HUES48 (cell line): Measurements from ENCODE around the gene MAGI2.
"Not testable (repeated sequence)": the region's sequence is repeated elsewhere in the genome, so short reads cannot be mapped to it uniquely, and the experiment has no call there.

Source experiments
- H3K27ac ChIP-seq: one replicate; pipeline ENCODE4 v1.7.0; 2013; ENCODE audit warnings: low read depth, low read length, inconsistent platforms
- H3K27me3 ChIP-seq: 2 replicates; pipeline ENCODE4 v1.6.1; 2013; ENCODE audit warnings: mild to moderate bottlenecking, low read length; ENCODE audit not compliant: control insufficient read depth, insufficient read depth
- H3K36me3 ChIP-seq: 2 replicates; pipeline ENCODE4 v1.6.1; 2013; ENCODE audit warnings: low read length; ENCODE audit not compliant: control insufficient read depth, insufficient read depth
- H3K4me1 ChIP-seq: 2 replicates; pipeline ENCODE4 v1.6.1; 2013; ENCODE audit warnings: mild to moderate bottlenecking, low read length; ENCODE audit not compliant: control insufficient read depth, insufficient read depth
- H3K4me3 ChIP-seq: 2 replicates; pipeline ENCODE4 v1.5.1; 2013; ENCODE audit warnings: mild to moderate bottlenecking, low read depth, low read length
- H3K9ac ChIP-seq: 2 replicates; pipeline ENCODE4 v1.6.1; 2013; ENCODE audit warnings: mild to moderate bottlenecking, low read depth, low read length, moderate library complexity
- H3K9me3 ChIP-seq: 2 replicates; pipeline ENCODE4 v1.6.1; 2013; ENCODE audit warnings: low read length; ENCODE audit not compliant: control insufficient read depth, insufficient read depth

Gene MAGI2

GRCh38 chr7:78289471-78289870, 1164.0 kb downstream of the MAGI2 start:
- not testable (repeated sequence) for H3K27ac ChIP-seq, H3K4me3 ChIP-seq, H3K27me3 ChIP-seq, H3K4me1 ChIP-seq, H3K9me3 ChIP-seq, H3K36me3 ChIP-seq, H3K9ac ChIP-seq

GRCh38 chr7:78284945-78285344, 1168.5 kb downstream of the MAGI2 start:
- no peak overlapping the region for H3K9ac ChIP-seq
- H3K27ac ChIP-seq = no peak overlapping the region
- no peaks in the 10 kb centered on the region for H3K27me3 ChIP-seq
- no peaks in the 10 kb centered on the region for H3K36me3 ChIP-seq
- H3K9me3 ChIP-seq = no peaks in the 10 kb centered on the region
- no peak overlapping the region for H3K4me3 ChIP-seq
- no peaks in the 10 kb centered on the region for H3K4me1 ChIP-seq

- Histone ChIP-seq H3K27ac (no peak overlapping the region), H3K4me3 (no peak overlapping the region), H3K27me3 (no peaks in the 10 kb centered on the region), H3K9ac (no peak overlapping the region), H3K36me3 (no peaks in the 10 kb centered on the region), H3K4me1 (no peaks in the 10 kb centered on the region), H3K9me3 (no peaks in the 10 kb centered on the region)
These were observed 1173.2 kb downstream of the MAGI2 start for GRCh38 chr7:78280276-78280675.

- Histone ChIP-seq H3K9ac (no peak overlapping the region), H3K36me3 (no peaks in the 10 kb centered on the region), H3K4me1 (no peaks in the 10 kb centered on the region), H3K9me3 (no peaks in the 10 kb centered on the region), H3K27me3 (no peaks in the 10 kb centered on the region), H3K27ac (no peak overlapping the region), H3K4me3 (no peak overlapping the region)
These were observed 1174.0 kb downstream of the MAGI2 start for GRCh38 chr7:78279457-78279856.

GRCh38 chr7:78279032-78279431, 1174.4 kb downstream of the MAGI2 start:
- Histone ChIP-seq H3K4me3 (no peak overlapping the region), H3K9ac (no peak overlapping the region), H3K36me3 (no peaks in the 10 kb centered on the region), H3K4me1 (no peaks in the 10 kb centered on the region), H3K27me3 (no peaks in the 10 kb centered on the region), H3K9me3 (no peaks in the 10 kb centered on the region), H3K27ac (no peak overlapping the region)

GRCh38 chr7:78267141-78267540, 1186.3 kb downstream of the MAGI2 start:
- Histone ChIP-seq H3K27me3 (no peaks in the 10 kb centered on the region), H3K4me1 (no peaks in the 10 kb centered on the region; the same call in 1 of the 2 replicates), H3K4me3 (no peak overlapping the region), H3K27ac (no peak overlapping the region), H3K9ac (no peak overlapping the region), H3K36me3 (no peaks in the 10 kb centered on the region), H3K9me3 (no peaks in the 10 kb centered on the region)

- Histone ChIP-seq H3K9ac (no peak overlapping the region), H3K27ac (no peak overlapping the region), H3K4me3 (no peak overlapping the region), H3K4me1 (no peaks in the 10 kb centered on the region; the same call in 1 of the 2 replicates), H3K27me3 (no peaks in the 10 kb centered on the region), H3K36me3 (no peaks in the 10 kb centered on the region), H3K9me3 (no peaks in the 10 kb centered on the region)
These were observed 1188.0 kb downstream of the MAGI2 start for GRCh38 chr7:78265486-78265885.

- no peak overlapping the region for H3K4me3 ChIP-seq
- H3K4me1 ChIP-seq = no peaks in the 10 kb centered on the region; the same call in 1 of the 2 replicates
- H3K9me3 ChIP-seq = no peaks in the 10 kb centered on the region
- no peak overlapping the region for H3K9ac ChIP-seq
- H3K36me3 ChIP-seq = no peaks in the 10 kb centered on the region
- no peak overlapping the region for H3K27ac ChIP-seq
- H3K27me3 ChIP-seq = no peaks in the 10 kb centered on the region
These were observed 1188.4 kb downstream of the MAGI2 start for GRCh38 chr7:78265071-78265470.

- Histone ChIP-seq H3K27me3 (no peaks in the 10 kb centered on the region), H3K9ac (no peak overlapping the region), H3K4me1 (no peaks in the 10 kb centered on the region; the same call in 1 of the 2 replicates)
These were observed 1189.4 kb downstream of the MAGI2 start for GRCh38 chr7:78264105-78264504.

GRCh38 chr7:78261739-78262138, 1191.7 kb downstream of the MAGI2 start:
- no peaks in the 10 kb centered on the region for H3K27me3 ChIP-seq
- H3K36me3 ChIP-seq = no peaks in the 10 kb centered on the region
- no peaks in the 10 kb centered on the region for H3K9me3 ChIP-seq
- no peak overlapping the region for H3K9ac ChIP-seq
- no peaks in the 10 kb centered on the region; the same call in 1 of the 2 replicates for H3K4me1 ChIP-seq
- H3K27ac ChIP-seq = no peak overlapping the region
- H3K4me3 ChIP-seq = no peak overlapping the region

More at GRCh38 chr7:78264105-78264504, 1189.4 kb downstream of the MAGI2 start:
- no peaks in the 10 kb centered on the region for H3K36me3 ChIP-seq
- no peak overlapping the region for H3K4me3 ChIP-seq
- H3K27ac ChIP-seq = no peak overlapping the region
- no peaks in the 10 kb centered on the region for H3K9me3 ChIP-seq

GRCh38 chr7:78261302-78261701, 1192.2 kb downstream of the MAGI2 start:
- Histone ChIP-seq H3K9me3 (no peaks in the 10 kb centered on the region), H3K27ac (no peak overlapping the region), H3K27me3 (no peaks in the 10 kb centered on the region), H3K4me3 (no peak overlapping the region), H3K9ac (no peak overlapping the region), H3K36me3 (0 out of 2 replicates have a peak, but pooled peaks cover under 1% of the 10 kb centered on the region), H3K4me1 (no peaks in the 10 kb centered on the region; the same call in 1 of the 2 replicates)

GRCh38 chr7:78260826-78261225, 1192.6 kb downstream of the MAGI2 start:
- Histone ChIP-seq H3K27me3 (no peaks in the 10 kb centered on the region), H3K4me3 (no peak overlapping the region), H3K9me3 (no peaks in the 10 kb centered on the region), H3K36me3 (peaks cover 5% of the 10 kb centered on the region; the same call in 1 of the 2 replicates), H3K4me1 (no peaks in the 10 kb centered on the region; the same call in 1 of the 2 replicates), H3K27ac (no peak overlapping the region), H3K9ac (no peak overlapping the region)
